ENCODE results near the gene SNTG2.

Gene SNTG2

DNA sequence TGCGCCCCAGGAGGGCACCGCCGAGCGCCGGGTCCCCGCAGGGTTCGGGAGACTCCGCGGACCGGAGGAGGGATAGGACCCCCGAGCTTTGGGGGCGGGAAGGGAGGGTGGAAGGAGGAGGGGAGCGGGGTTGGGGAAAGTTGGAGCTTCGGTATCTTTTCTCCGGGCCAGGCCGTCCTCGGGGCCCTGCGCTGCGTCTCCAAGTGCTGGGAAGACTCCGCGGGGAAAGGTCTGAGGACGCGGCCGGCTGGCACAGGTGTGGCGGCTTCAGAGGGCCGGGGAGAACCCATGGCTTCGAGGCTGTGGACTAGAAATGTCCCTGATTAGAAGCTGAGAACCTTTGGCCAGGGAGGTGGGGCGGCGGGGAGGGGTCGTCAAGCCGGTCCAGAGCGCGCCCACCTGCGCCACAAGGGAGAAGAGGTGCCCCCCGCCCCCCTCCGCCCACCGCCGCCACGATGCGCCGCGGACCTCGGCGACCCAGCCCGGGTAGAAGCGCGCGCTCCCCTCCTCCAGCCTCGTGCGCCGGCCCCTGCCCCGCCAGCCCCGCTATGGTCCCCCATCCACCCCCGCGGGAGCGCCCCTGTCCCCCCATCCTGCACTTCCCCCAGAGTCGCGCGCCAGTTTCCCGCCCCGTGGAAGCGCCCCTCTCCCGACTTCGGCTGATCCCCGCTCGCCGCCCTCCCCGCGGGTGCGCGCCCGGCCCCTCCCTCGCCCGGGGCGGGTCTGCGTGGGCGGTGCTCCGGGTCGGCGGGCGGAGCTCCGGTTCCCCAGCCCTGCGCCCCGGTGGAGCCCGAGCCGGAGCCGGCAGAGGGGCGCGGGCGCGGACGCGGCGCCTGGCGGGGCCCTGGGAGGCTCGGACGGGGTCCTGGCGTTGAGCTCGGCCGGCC lies at the start of gene SNTG2:
TSS of gene SNTG2 (plus strand) at position 770 of the 887 bp plus-strand sequence. CDS start 148 bp downstream, outside the sequence.
- TF ChIP-seq, protein P1, sequence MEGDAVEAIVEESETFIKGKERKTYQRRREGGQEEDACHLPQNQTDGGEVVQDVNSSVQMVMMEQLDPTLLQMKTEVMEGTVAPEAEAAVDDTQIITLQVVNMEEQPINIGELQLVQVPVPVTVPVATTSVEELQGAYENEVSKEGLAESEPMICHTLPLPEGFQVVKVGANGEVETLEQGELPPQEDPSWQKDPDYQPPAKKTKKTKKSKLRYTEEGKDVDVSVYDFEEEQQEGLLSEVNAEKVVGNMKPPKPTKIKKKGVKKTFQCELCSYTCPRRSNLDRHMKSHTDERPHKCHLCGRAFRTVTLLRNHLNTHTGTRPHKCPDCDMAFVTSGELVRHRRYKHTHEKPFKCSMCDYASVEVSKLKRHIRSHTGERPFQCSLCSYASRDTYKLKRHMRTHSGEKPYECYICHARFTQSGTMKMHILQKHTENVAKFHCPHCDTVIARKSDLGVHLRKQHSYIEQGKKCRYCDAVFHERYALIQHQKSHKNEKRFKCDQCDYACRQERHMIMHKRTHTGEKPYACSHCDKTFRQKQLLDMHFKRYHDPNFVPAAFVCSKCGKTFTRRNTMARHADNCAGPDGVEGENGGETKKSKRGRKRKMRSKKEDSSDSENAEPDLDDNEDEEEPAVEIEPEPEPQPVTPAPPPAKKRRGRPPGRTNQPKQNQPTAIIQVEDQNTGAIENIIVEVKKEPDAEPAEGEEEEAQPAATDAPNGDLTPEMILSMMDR (IDR thresholded peaks at IDR 0.05; ENCODE audit: insufficient read depth, low read depth, low read length, missing control alignments): no peak
- no peak within 1 kb of the TSS for H3K4me3 ChIP-seq (ENCODE audit: low read depth, low read length)
- no peak for DNase-seq (ENCODE audit: low read depth)

- no peak for DNase-seq (ENCODE audit: low read depth)
- TF ChIP-seq, protein P1 (IDR thresholded peaks at IDR 0.05; ENCODE audit: insufficient read depth, low read depth, low read length, missing control alignments): no peak
- no peak overlapping the region for H3K4me3 ChIP-seq (ENCODE audit: low read depth, low read length)
These were observed 48.1 kb upstream of the SNTG2 start for GRCh38 chr2:902584-902983.

- DNase-seq (ENCODE audit: low read depth): no peak
- no peak overlapping the region for H3K4me3 ChIP-seq (ENCODE audit: low read depth, low read length)
- TF ChIP-seq, protein P1 (IDR thresholded peaks at IDR 0.05; ENCODE audit: insufficient read depth, low read depth, low read length, missing control alignments): no peak
These were observed 47.3 kb upstream of the SNTG2 start for GRCh38 chr2:903223-903900.

- no peak overlapping the region for H3K4me3 ChIP-seq (ENCODE audit: low read depth, low read length)
- no peak for DNase-seq (ENCODE audit: low read depth)
- TF ChIP-seq, protein P1 (IDR thresholded peaks at IDR 0.05; ENCODE audit: insufficient read depth, low read depth, low read length, missing control alignments): no peak
These were observed 46.2 kb upstream of the SNTG2 start for GRCh38 chr2:904246-905024.

- H3K4me3 ChIP-seq (ENCODE audit: low read depth, low read length): no peak overlapping the region
- DNase-seq (ENCODE audit: low read depth): no peak
- TF ChIP-seq, protein P1 (IDR thresholded peaks at IDR 0.05; ENCODE audit: insufficient read depth, low read depth, low read length, missing control alignments): no peak
These were observed 45.4 kb upstream of the SNTG2 start for GRCh38 chr2:905091-905832.

GRCh38 chr2:905833-906140 lies 44.9 kb upstream of the SNTG2 start:
- TF ChIP-seq, protein P1 (IDR thresholded peaks at IDR 0.05; ENCODE audit: insufficient read depth, low read depth, low read length, missing control alignments): no peak
- H3K4me3 ChIP-seq (ENCODE audit: low read depth, low read length): no peak overlapping the region
- DNase-seq (ENCODE audit: low read depth): no peak

All from GM12865 (cell line).